HCT116 (cell line): ENCODE data around the gene HPX. TPM values are rescaled to one million over a fixed set of nuclear protein-coding genes. Genes with fewer than 3 reads are reported as not detected.

Experiments used
- ATAC-seq: fragments of 200-7000 bp; cut with Tn5 transposase; 2 replicates; pipeline ENCODE4 v1.9.1; 2020; ENCODE audit warnings: mild to moderate bottlenecking, moderate library complexity
- BruUV-seq: library from RNA; stranded (reverse); fragments of 400-500 nt; replicated peaks from 2 replicates; lab custom pipeline; 2021; lab: Mats Ljungman, UMichigan
- CTCF ChIA-PET: fragments of 300-600 bp; sonication (Branson Sonifier 250); formaldehyde crosslinking; loops from one replicate; lab custom pipeline; 2021; ENCODE audit warnings: antibody characterized with exemption; lab: Charles Lee
- POLR2A ChIA-PET: fragments of 300-600, 350-600 bp; sonication (Branson Sonifier 250); formaldehyde crosslinking; loops from one replicate; lab custom pipeline; 2021; ENCODE audit warnings: antibody characterized with exemption; lab: Charles Lee
- RAD21 ChIA-PET, 2 experiments: fragments of 300-600 bp; sonication (Branson Sonifier 250); formaldehyde crosslinking; loops; one replicate each; lab custom pipeline; 2023; ENCODE audit warnings: low total read pairs in 2 of 2; ENCODE audit not compliant: uncharacterized antibody in 2 of 2, unreplicated experiment in 2 of 2, low non-redundant PET in 1 of 2; lab: Charles Lee
- DNase-seq: peaks from one replicate; pipeline ENCODE4 v3.0.0-alpha.2; 2010; ENCODE audit warnings: low read depth, low spot score
- H2AFZ ChIP-seq: fragments of 200-600 bp; shearing (Covaris generic), sonication (generic); 2 replicates; pipeline ENCODE4 v1.6.1; 2017; ENCODE audit warnings: low read depth, mixed run types, mixed read lengths, antibody characterized with exemption, low read length; ENCODE audit not compliant: poor library complexity, severe bottlenecking
- H3K27ac ChIP-seq: 2 replicates; pipeline ENCODE4 v1.5.1; 2012; ENCODE audit warnings: low read depth, low read length
- H3K27me3 ChIP-seq: fragments of 200-600 bp; sonication (generic); 2 replicates; pipeline ENCODE4 v1.6.1; 2016; ENCODE audit warnings: mixed run types, low read length, mixed read lengths; ENCODE audit not compliant: insufficient read depth
- H3K36me3 ChIP-seq, 2 experiments: fragments of 200-500 bp in 1 of 2; fragments of 200-600 bp in 1 of 2; sonication (Bioruptor generic) in 1 of 2; sonication (generic) in 1 of 2; 2 replicates each; pipeline versions ENCODE4 v1.5.1 to v1.6.1; 2014 to 2016; ENCODE audit warnings: low read length in 2 of 2, inconsistent platforms in 1 of 2, mixed read lengths in 1 of 2, mixed run types in 1 of 2; ENCODE audit not compliant: insufficient read depth in 2 of 2, control insufficient read depth in 1 of 2
- H3K4me1 ChIP-seq, 2 experiments: fragments of 200-600 bp in 1 of 2; sonication (generic) in 1 of 2; 2 replicates each; pipeline versions ENCODE4 v1.5.1 to v1.6.1; 2012 to 2017; ENCODE audit warnings: low read length in 2 of 2, inconsistent platforms in 1 of 2, mild to moderate bottlenecking in 1 of 2, mixed read lengths in 1 of 2, mixed run types in 1 of 2, moderate library complexity in 1 of 2; ENCODE audit not compliant: insufficient read depth in 2 of 2, control insufficient read depth in 1 of 2
- H3K4me2 ChIP-seq: fragments of 200-600 bp; sonication (generic); 2 replicates; pipeline ENCODE4 v1.6.1; 2017; ENCODE audit warnings: mixed run types, low read length, mixed read lengths
- H3K4me3 ChIP-seq, 2 experiments: fragments of 200-600 bp in 1 of 2; sonication (generic) in 1 of 2; replicated peaks in 1 of 2; 2 replicates each; pipeline ENCODE4 v1.5.1; 2011 to 2016; ENCODE audit warnings: low read length in 2 of 2, control low read depth in 1 of 2, low read depth in 1 of 2, mild to moderate bottlenecking in 1 of 2, mixed read lengths in 1 of 2, mixed run types in 1 of 2
- H3K79me2 ChIP-seq: fragments of 200-600 bp; sonication (generic); 2 replicates; pipeline ENCODE4 v1.6.1; 2017; ENCODE audit warnings: mild to moderate bottlenecking, mixed run types, low read length, moderate library complexity, mixed read lengths; ENCODE audit not compliant: insufficient read depth
- H3K9ac ChIP-seq: fragments of 200-600 bp; sonication (generic); 2 replicates; pipeline ENCODE4 v1.6.1; 2016; ENCODE audit warnings: low read length, mixed read lengths
- H3K9me2 ChIP-seq: fragments of 200-600 bp; sonication (generic), shearing (Covaris generic); 2 replicates; pipeline ENCODE4 v1.6.1; 2017; ENCODE audit warnings: mixed run types, mild to moderate bottlenecking, moderate library complexity; ENCODE audit not compliant: insufficient read depth
- H3K9me3 ChIP-seq, 2 experiments: fragments of 200-500 bp in 1 of 2; fragments of 200-600 bp in 1 of 2; sonication (Bioruptor generic) in 1 of 2; sonication (generic) in 1 of 2; 2 replicates each; pipeline ENCODE4 v1.6.1; 2014 to 2017; ENCODE audit warnings: low read length in 2 of 2, mixed read lengths in 2 of 2, inconsistent platforms in 1 of 2, low read depth in 1 of 2, mild to moderate bottlenecking in 1 of 2, mixed run types in 1 of 2, moderate library complexity in 1 of 2; ENCODE audit not compliant: control insufficient read depth in 1 of 2, insufficient read depth in 1 of 2
- H4K20me1 ChIP-seq: fragments of 200-600 bp; sonication (generic), shearing (Covaris generic); 2 replicates; pipeline ENCODE4 v1.6.1; 2017; ENCODE audit warnings: mixed run types, mild to moderate bottlenecking, moderate library complexity; ENCODE audit not compliant: insufficient read depth
- ATF3 ChIP-seq: IDR thresholded peaks from 2 replicates; pipeline ENCODE4 v1.6.1; 2012
- CBX3 ChIP-seq: IDR thresholded peaks from 2 replicates; pipeline ENCODE4 v1.6.1; 2012; ENCODE audit warnings: low read depth
- ELF1 ChIP-seq: IDR thresholded peaks from 2 replicates; pipeline ENCODE4 v1.6.1; 2012; ENCODE audit warnings: low read depth, borderline replicate concordance
- FOSL1 ChIP-seq: IDR thresholded peaks from 2 replicates; pipeline ENCODE4 v1.6.1; 2012; ENCODE audit warnings: low read depth
- JUND ChIP-seq: IDR thresholded peaks from 2 replicates; pipeline ENCODE4 v1.6.1; 2012
- POLR2AphosphoS5 ChIP-seq: IDR thresholded peaks from 2 replicates; pipeline ENCODE4 v1.6.1; 2011; ENCODE audit warnings: mild to moderate bottlenecking, low read depth, low read length, moderate library complexity
- RAD21 ChIP-seq: IDR thresholded peaks from 2 replicates; pipeline ENCODE4 v1.6.1; 2012; ENCODE audit warnings: low read depth, mild to moderate bottlenecking
- SIN3A ChIP-seq: IDR thresholded peaks from 2 replicates; pipeline ENCODE4 v1.6.1; 2012; ENCODE audit warnings: low read depth
- TCF7L2 ChIP-seq: IDR thresholded peaks from 2 replicates; pipeline ENCODE4 v1.7.0; 2011; ENCODE audit warnings: borderline replicate concordance, inconsistent platforms; ENCODE audit not compliant: insufficient read depth, insufficient read length; ENCODE audit errors: extremely low read depth
- YY1 ChIP-seq: IDR thresholded peaks from 2 replicates; pipeline ENCODE4 v1.6.1; 2011; ENCODE audit warnings: low read length, low read depth, moderate library complexity, mild to moderate bottlenecking; ENCODE audit not compliant: insufficient replicate concordance; ENCODE audit errors: extremely low read depth
- intact Hi-C: fragments of 100-400 bp; cut with micrococcal nuclease; formaldehyde crosslinking; loops from 2 replicates; pipeline ENCODE4 v1.10.0; 2022
- total RNA-seq: library from RNA; stranded (reverse); gene quantifications from one replicate; pipeline ENCODE4 v1.2.1, GENCODE V29; 2021; ENCODE audit not compliant: unreplicated experiment
- TF ChIP-seq, protein P1 (sequence below): IDR thresholded peaks from 2 replicates; pipeline ENCODE4 v1.6.1; 2012
- TF ChIP-seq, protein P2 (sequence below): IDR thresholded peaks from 2 replicates; pipeline ENCODE4 v1.6.1; 2012; ENCODE audit warnings: low read depth

HPX gene
- total RNA-seq, 1 experiment from 2014 or later: 4.6 TPM

- ChIA-PET RAD21 (no interaction called here), POLR2A (no interaction called here), CTCF (interaction anchor here (3.7 kb wide), 1 partner anchor 8 kb away, joined by 15 read pairs; no protein-coding TSS in a partner anchor)
- no peak for DNase-seq
- Histone ChIP-seq H3K4me1 (no peaks in the 10 kb centered on the region), H3K79me2 (no peaks in the 10 kb centered on the region), H4K20me1 (no peaks in the 10 kb centered on the region), H3K4me3 (no peak overlapping the region), H3K36me3 (peaks cover 4 to 6% of the 10 kb centered on the region in 2 experiments; a peak in 2 of 4 replicates), H3K27me3 (no peaks in the 10 kb centered on the region), H3K4me2 (no peak overlapping the region), H3K9ac (no peak overlapping the region), H3K9me3 (no peaks in the 10 kb centered on the region), H3K9me2 (no peaks in the 10 kb centered on the region), H3K27ac (no peak overlapping the region), H2AFZ (no peak overlapping the region)
- intact Hi-C loops: no loop called here
- TF ChIP-seq ELF1: no peak
- no peak for TF ChIP-seq RAD21
- TF ChIP-seq ATF3: no peak
- no peak for TF ChIP-seq CBX3
- no peak for TF ChIP-seq YY1
- TF ChIP-seq, protein P1, sequence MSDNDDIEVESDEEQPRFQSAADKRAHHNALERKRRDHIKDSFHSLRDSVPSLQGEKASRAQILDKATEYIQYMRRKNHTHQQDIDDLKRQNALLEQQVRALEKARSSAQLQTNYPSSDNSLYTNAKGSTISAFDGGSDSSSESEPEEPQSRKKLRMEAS: no peak
- no peak for TF ChIP-seq POLR2AphosphoS5
- no peak for TF ChIP-seq JUND
- no peak for TF ChIP-seq SIN3A
- TF ChIP-seq TCF7L2: no peak
- TF ChIP-seq FOSL1: no peak
- TF ChIP-seq, protein P2, sequence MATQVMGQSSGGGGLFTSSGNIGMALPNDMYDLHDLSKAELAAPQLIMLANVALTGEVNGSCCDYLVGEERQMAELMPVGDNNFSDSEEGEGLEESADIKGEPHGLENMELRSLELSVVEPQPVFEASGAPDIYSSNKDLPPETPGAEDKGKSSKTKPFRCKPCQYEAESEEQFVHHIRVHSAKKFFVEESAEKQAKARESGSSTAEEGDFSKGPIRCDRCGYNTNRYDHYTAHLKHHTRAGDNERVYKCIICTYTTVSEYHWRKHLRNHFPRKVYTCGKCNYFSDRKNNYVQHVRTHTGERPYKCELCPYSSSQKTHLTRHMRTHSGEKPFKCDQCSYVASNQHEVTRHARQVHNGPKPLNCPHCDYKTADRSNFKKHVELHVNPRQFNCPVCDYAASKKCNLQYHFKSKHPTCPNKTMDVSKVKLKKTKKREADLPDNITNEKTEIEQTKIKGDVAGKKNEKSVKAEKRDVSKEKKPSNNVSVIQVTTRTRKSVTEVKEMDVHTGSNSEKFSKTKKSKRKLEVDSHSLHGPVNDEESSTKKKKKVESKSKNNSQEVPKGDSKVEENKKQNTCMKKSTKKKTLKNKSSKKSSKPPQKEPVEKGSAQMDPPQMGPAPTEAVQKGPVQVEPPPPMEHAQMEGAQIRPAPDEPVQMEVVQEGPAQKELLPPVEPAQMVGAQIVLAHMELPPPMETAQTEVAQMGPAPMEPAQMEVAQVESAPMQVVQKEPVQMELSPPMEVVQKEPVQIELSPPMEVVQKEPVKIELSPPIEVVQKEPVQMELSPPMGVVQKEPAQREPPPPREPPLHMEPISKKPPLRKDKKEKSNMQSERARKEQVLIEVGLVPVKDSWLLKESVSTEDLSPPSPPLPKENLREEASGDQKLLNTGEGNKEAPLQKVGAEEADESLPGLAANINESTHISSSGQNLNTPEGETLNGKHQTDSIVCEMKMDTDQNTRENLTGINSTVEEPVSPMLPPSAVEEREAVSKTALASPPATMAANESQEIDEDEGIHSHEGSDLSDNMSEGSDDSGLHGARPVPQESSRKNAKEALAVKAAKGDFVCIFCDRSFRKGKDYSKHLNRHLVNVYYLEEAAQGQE: no peak
- no TSS peak for BruUV-seq
- no peak for ATAC-seq
These were observed 11.4 kb upstream of the HPX start for GRCh38 chr11:6452219-6452618.
